IMR-90 (cell line): ENCODE results near the gene CREB5.

Experiments used
- BHLHE40 ChIP-seq: fragments of 150-350 bp; IDR thresholded peaks from 2 replicates; pipeline ENCODE4 v1.6.1; 2016; ENCODE audit warnings: mild to moderate bottlenecking, low read depth, low read length
- CHD1 ChIP-seq: IDR thresholded peaks from 2 replicates; pipeline ENCODE4 v1.6.1; 2012; ENCODE audit warnings: low read depth, low read length, improper control_type of control experiment
- MAFK ChIP-seq: IDR thresholded peaks from 2 replicates; pipeline ENCODE4 v1.6.1; 2012; ENCODE audit warnings: low read depth, low read length, improper control_type of control experiment
- MXI1 ChIP-seq: IDR thresholded peaks from 2 replicates; pipeline ENCODE4 v1.6.1; 2012; ENCODE audit warnings: low read depth, mild to moderate bottlenecking, low read length, moderate library complexity, borderline replicate concordance
- POLR2A ChIP-seq: IDR thresholded peaks from 2 replicates; pipeline ENCODE4 v1.6.1; 2012; ENCODE audit warnings: mild to moderate bottlenecking, low read depth, low read length
- RAD21 ChIP-seq: IDR thresholded peaks from 2 replicates; pipeline ENCODE4 v1.6.1; 2012; ENCODE audit warnings: low read length, improper control_type of control experiment
- RCOR1 ChIP-seq: IDR thresholded peaks from 2 replicates; pipeline ENCODE4 v1.6.1; 2012; ENCODE audit warnings: mild to moderate bottlenecking, low read length, improper control_type of control experiment; ENCODE audit not compliant: insufficient replicate concordance
- RFX5 ChIP-seq: IDR thresholded peaks from 2 replicates; pipeline ENCODE4 v1.8.0; 2012; ENCODE audit warnings: low read depth, mild to moderate bottlenecking, low read length, moderate library complexity
- SMC3 ChIP-seq: fragments of 150-350 bp; IDR thresholded peaks from 2 replicates; pipeline ENCODE4 v1.6.1; 2016; ENCODE audit warnings: low read depth, mild to moderate bottlenecking, antibody characterized with exemption, low read length, moderate library complexity
- TF ChIP-seq, protein P1 (sequence below): conservative IDR thresholded peaks from 2 replicates; pipeline ENCODE4 v1.5.1; 2012; ENCODE audit warnings: mild to moderate bottlenecking, low read depth, low read length, improper control_type of control experiment
- TF ChIP-seq, protein P2 (sequence below): fragments of 150-350 bp; IDR thresholded peaks from 2 replicates; pipeline ENCODE4 v1.6.1; 2017; ENCODE audit warnings: mild to moderate bottlenecking, antibody characterized with exemption, low read length, low read depth
- TF ChIP-seq, protein P3 (sequence below): fragments of 150-350 bp; IDR thresholded peaks from 2 replicates; pipeline ENCODE4 v1.6.1; 2016; ENCODE audit warnings: low read depth, mild to moderate bottlenecking, low read length, moderate library complexity, borderline replicate concordance

DNA sequence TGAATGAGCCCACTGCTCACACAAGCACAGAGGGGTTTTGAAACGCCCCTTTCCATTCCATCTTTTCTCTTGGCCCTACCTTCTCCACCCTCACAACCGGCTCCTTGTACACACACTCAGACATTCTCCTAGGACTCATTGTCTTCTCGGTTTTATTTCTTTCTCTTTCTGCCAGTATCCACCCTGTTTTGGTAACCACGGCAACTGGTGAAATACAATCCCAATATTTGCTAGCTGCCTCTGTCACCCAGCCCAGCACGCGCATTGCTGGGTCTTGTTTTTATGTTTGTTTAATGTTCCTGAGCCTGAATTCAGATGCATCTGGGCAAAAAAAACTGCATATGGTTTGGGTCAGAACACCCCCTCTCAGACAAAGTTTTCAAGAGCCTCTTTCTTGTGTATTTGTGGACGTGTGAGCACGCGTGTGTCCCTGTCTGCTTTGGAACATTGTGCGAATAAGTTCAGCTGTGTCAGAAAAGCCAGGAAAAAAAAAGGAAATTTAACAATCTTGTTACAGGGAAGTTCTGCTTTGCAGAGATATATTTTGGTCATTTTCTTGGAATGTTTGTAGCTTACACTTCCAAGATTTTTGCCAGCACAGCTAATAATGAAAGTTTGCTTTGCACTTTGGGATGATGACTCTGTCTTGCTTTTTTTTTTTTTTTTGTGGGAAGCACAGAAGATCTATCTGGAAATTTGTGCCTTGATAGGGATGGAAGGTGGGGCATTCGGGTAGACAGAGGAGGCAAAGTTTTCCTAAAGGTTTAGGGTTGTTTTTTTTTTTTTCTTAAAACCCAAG is 320.0 kb downstream of the CREB5 start:
- TF ChIP-seq, protein P1, sequence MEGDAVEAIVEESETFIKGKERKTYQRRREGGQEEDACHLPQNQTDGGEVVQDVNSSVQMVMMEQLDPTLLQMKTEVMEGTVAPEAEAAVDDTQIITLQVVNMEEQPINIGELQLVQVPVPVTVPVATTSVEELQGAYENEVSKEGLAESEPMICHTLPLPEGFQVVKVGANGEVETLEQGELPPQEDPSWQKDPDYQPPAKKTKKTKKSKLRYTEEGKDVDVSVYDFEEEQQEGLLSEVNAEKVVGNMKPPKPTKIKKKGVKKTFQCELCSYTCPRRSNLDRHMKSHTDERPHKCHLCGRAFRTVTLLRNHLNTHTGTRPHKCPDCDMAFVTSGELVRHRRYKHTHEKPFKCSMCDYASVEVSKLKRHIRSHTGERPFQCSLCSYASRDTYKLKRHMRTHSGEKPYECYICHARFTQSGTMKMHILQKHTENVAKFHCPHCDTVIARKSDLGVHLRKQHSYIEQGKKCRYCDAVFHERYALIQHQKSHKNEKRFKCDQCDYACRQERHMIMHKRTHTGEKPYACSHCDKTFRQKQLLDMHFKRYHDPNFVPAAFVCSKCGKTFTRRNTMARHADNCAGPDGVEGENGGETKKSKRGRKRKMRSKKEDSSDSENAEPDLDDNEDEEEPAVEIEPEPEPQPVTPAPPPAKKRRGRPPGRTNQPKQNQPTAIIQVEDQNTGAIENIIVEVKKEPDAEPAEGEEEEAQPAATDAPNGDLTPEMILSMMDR, result no peak
- TF ChIP-seq MAFK (peak; percentile 12; the same call in 1 of the 2 replicates), BHLHE40 (no peak), POLR2A (no peak), RAD21 (no peak), RCOR1 (no peak), SMC3 (no peak), CHD1 (no peak), MXI1 (no peak), RFX5 (no peak)
- TF ChIP-seq, protein P2, sequence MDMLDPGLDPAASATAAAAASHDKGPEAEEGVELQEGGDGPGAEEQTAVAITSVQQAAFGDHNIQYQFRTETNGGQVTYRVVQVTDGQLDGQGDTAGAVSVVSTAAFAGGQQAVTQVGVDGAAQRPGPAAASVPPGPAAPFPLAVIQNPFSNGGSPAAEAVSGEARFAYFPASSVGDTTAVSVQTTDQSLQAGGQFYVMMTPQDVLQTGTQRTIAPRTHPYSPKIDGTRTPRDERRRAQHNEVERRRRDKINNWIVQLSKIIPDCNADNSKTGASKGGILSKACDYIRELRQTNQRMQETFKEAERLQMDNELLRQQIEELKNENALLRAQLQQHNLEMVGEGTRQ, result no peak
- TF ChIP-seq, protein P3, sequence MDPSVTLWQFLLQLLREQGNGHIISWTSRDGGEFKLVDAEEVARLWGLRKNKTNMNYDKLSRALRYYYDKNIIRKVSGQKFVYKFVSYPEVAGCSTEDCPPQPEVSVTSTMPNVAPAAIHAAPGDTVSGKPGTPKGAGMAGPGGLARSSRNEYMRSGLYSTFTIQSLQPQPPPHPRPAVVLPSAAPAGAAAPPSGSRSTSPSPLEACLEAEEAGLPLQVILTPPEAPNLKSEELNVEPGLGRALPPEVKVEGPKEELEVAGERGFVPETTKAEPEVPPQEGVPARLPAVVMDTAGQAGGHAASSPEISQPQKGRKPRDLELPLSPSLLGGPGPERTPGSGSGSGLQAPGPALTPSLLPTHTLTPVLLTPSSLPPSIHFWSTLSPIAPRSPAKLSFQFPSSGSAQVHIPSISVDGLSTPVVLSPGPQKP, result no peak
